Midbrain (tissue), 1 donor: ENCODE results near the gene CRY1.

Experiments
- DNase-seq: peaks from one replicate; lab custom pipeline; 2025; lab: John Stamatoyannopoulos, UW

Gene CRY1

GRCh38 chr12:106960443-106960842 is 132.9 kb downstream of the CRY1 start:
- no peak for DNase-seq

GRCh38 chr12:106957583-106957982 is 135.8 kb downstream of the CRY1 start:
- no peak for DNase-seq

- DNase-seq, result peak; percentile 42
Measured at GRCh38 chr12:106956048-106956578, 137.2 kb downstream of the CRY1 start.

- DNase-seq, result peak; percentile 92
Measured at GRCh38 chr12:106955377-106956047, 137.8 kb downstream of the CRY1 start, which contains the start of gene TMEM263. Gene TMEM263 (plus strand): TSS chr12:106955907. CDS start chr12:106967117, 11,210 bp downstream.

GRCh38 chr12:106954462-106955376 is 138.6 kb downstream of the CRY1 start:
- DNase-seq, result no peak

- DNase-seq, result no peak
Measured at GRCh38 chr12:106953352-106954250, 139.7 kb downstream of the CRY1 start.

- no peak for DNase-seq
Measured at GRCh38 chr12:106950591-106950990, 142.8 kb downstream of the CRY1 start.

- DNase-seq, result no peak
Measured at GRCh38 chr12:106947461-106947860, 145.9 kb downstream of the CRY1 start.

- no peak for DNase-seq
Measured at GRCh38 chr12:106945261-106945851, 148.0 kb downstream of the CRY1 start.

- no peak for DNase-seq
Measured at GRCh38 chr12:106942775-106943174, 150.6 kb downstream of the CRY1 start.

GRCh38 chr12:106941481-106942156 is 151.7 kb downstream of the CRY1 start:
- DNase-seq, result no peak
